HG03159 (cell line): Measurements from ENCODE around the gene NEURL1.
A peak's percentile ranks its signal among the peaks of the same experiment; 100 is the strongest.
"Not testable (repeated sequence)": the region's sequence is repeated elsewhere in the genome, so short reads cannot be mapped to it uniquely, and the experiment has no call there.

Experiments
- ATAC-seq: cut with Tn5 transposase; IDR thresholded peaks from one replicate; pipeline ENCODE4 v1.9.1; 2021; ENCODE audit warnings: mild to moderate bottlenecking, moderate library complexity; ENCODE audit not compliant: unreplicated experiment

NEURL1 gene

DNA sequence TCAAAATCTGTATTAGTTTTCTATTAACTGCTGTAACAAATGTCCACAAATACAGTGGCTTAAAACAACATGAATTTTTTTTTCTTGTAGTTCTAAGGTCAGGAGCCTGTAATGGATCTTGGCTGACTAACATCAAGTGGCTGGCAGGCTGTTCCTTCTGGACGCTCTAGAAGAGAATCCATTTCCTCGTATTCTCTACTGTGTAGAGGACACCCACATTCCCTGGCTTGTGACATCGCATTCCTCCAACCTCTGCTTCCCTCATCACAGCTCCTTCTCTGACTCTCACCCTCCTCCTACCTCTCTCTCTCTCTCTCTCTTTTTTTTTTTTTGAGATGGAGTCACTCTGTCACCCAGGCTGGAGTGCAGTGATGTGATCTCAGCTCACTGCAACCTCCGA, 30.0 kb upstream of the NEURL1 start:
- ATAC-seq = no peak

DNA sequence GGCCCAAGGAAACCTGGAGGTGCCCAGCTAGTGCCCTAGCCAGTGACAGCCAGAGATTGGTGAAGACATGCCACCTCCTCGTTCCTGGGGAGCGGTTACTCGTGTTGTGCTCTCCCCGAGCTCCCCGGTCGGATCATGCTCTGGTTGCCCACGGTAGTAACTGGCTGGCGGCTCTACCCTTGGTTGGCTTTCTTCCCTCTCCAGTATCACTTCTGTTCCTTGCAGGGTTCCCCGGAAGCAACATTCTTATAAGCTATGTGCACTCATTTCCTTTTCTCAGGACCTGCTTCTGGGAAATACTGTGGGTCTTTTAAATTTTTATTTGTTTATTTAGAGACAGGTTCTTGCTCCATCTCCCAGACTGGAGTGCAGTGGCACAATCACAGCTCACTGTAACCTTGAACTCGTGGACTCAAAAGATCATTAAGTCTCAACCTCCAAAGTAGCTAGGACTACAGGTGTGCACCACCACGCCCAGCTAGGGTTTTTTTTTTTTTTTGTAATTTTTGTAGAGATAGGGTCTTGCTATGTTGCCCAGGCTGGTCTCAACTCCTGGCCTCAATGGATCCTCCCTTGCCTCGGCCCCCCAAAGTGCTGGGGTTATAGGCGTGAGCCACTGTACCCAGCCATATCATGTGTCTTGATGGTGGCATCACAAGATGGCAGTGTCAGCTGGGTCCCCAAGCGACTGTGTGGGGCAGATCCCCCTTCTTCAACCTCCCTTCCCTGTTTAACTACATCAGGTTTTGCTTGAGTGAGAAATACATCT, 27.9 kb upstream of the NEURL1 start:
- no peak for ATAC-seq

DNA sequence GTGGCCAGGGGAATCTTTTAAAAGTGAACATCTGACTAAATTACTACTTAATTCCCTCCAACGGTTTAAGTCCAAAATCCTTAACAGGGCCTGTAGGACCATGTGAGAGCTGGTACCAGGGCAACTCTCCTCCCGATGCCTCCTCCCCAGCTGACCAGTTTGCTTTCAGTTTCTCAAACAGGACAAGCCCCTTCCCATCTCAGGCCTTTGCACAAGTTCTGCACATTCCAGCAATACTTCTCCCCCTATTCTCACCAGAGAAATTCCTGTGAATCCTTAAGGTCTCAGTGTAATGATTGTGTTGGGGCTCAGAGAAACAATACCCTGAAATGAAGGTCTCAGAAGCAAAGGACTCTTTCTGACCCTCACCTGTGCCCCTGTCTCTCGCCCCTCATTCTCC, 26.8 kb upstream of the NEURL1 start:
- no peak for ATAC-seq

DNA sequence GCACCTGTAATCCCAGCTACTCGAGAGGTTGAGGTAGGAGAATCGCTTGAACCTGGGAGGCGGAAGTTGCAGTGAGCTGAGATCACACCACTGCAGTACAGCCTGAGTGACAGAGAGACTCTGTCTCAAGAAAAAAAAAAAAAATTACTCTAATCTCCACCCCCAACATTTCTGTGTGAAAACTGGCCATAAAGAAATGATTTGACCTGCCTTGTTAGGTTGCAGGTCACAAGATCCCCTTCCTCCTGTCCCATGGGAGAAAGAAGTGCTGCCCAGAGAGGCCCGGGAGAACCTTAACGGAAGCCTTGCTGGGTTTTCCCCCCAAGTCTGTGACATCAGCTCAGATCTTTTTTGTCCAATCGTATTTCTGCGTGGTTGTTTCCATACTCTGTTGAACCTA, 26.1 kb upstream of the NEURL1 start:
- ATAC-seq = no peak

DNA sequence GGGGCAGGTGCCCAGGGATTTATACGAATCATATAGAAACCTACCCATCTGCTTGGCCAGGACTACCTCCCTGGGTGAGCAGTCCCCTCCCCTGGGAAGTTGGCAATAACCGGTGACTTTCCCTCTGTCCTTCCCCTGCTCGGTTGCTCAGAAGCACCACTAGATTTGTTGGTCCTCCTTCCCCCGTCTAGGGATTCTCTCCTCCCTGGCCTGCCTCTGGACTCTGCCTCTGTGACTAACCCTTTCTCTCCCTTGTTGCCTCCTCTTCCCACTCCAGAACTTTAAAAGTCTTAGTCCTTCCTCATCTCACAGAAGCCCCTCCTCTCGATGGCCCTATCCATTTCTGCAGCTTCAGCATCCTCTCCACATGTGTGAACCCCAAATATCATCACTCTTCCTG, 24.3 kb upstream of the NEURL1 start:
- ATAC-seq = no peak

DNA sequence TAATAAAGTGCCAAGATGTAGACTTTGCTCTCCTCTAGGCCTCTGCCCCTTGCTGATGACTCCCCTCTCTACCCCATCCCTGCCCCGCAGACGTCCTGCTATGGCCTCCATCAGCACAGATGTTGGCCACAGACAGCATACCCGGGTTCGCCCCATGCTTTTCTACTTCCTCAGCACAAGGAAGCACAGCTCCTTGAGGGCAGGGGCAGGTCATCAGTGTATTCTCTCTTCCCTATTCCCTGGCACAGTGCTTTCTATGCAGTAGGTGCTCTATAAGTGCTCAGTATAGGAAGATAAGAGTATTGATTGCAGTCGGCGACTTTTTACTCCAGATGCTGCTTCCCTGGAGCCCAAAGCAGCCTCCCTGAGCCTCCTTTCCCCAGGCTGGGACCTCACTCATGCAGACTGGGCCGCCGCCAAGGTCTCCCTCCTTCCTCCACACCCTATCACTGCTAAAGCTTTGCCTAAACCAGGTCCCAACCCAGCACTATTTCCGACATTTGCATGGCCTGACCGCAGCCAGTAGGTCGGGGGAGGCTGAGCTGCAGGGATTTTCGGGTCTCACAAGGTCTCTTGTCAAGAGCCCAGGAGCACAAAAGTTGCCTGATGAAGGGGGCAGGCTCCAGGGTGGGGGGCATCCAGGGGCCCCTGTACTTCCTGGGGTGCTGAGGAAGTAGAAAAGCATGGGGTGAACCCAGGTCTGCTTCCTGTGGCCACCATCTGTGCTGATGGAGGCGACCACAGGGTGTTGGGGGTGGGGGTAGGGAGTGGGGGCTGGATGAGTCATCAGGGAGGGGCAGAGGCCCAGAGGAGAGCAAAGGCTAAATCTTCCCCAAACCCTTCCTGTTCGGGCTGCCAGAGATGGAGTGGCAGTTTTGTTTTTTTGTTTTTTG, 22.5 kb upstream of the NEURL1 start:
- peak; percentile 69 for ATAC-seq

DNA sequence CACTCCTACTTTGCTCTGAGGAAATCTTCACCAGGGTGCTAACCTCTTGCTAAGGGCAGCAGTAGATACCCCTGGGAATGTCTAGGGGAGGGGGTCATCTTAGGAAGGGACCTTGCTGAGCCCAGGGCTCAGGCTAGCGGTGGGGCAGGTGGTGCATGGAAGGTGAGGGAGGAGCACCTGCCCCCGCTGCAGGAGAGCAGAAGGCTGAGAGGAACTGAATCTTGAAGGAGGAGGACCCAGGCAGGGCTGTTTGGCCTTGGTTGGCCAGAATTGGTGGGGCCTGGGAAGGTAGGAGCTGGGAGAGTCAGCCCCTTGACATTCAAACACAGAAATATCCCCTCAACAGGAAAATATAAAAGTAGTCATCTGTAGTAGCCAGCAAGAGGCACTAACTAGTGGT, 21.5 kb upstream of the NEURL1 start:
- ATAC-seq = no peak

DNA sequence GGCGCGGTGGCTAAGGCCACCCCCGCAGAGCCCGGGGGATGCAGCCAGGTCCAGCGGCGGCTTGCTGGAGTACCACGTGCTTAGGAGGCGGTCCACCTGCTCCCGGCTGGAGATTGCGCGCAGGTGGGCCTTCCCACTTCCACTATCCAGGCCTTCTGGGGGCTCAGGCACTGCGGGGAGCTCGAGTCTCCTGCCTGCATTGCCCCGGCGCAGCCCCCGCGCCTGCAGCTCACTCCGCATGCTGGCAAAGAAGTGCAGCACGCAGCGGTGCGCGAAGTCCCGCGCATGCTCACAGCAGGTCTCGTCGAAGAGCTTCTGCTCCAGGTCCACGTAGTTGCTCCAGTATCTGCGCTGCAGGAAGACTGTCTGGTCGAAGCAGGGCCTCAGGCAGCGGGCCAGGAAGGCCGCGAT, 20.2 kb upstream of the NEURL1 start:
- ATAC-seq = no peak

DNA sequence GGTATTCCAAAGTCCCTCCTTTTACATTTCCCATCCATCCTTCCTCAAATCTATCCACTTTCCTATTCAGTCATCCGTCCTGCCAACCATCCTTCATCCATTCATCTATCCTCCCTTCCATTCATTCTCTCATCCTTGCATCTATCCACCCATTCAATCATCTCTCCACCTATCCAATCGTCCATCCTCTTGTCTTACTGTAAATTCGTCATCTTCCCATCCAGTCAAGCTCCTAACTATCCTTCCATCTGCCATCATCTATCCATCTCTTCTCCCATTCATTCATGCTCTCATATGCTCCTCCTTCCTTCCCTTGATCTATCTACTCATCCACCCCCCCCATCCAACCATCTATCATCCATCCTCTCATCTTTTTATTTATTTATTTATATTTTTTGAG, 19.4 kb upstream of the NEURL1 start:
- ATAC-seq = no peak

DNA sequence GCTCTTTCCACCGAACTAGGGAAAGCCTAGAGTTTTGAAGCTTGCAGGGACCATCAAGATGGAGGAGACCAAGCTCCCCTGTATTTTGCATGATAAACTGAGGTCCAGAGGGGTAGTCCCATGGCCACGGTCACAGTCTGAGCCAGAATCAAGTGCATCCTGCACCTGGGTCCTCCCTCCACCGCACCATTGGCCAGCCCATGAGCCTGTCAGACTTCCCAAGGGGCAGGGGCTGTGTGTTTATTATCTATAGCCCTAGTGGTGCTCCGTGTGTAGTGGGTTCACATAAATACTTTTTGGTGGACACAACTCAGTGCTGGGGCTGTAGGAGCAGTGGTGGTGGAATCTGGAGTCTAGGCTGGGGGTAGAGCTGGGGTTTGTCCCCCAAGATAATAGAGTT, 18.1 kb upstream of the NEURL1 start:
- no peak for ATAC-seq

DNA sequence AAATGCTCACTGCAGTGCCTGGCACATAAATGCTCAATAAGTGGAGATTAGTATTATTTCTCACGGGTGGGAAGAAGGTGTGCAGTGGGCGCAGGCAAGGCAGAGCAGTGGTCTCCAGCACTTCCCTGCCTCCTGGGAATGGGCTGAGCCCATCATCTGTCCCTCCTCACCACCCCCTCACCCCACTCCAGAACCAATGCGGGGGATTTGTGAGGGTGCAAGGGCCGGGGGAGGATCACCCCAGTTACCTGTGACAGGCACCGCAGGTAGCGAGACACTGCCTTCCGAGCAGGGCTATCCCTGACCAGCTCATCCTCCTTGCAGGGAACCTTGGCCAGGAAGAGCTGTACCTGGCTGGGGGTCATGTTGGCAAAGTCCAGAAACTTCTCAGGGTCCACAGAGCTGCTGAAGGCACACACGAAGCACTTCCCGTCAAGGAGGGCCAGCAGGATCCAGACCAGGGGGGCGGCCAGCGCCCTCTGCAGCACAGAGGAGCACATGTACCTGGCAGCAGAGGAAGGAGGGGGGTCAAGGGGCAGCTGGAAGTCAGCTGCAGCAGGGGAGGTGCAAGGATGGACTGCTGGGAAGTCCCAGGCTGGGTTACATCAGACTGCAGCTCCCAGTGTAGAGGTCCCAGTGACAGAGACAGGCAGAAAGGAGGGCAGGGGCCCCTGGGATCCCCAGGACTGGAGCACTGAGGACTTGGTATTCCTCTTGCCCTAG, 17.3 kb upstream of the NEURL1 start:
- ATAC-seq = no peak

DNA sequence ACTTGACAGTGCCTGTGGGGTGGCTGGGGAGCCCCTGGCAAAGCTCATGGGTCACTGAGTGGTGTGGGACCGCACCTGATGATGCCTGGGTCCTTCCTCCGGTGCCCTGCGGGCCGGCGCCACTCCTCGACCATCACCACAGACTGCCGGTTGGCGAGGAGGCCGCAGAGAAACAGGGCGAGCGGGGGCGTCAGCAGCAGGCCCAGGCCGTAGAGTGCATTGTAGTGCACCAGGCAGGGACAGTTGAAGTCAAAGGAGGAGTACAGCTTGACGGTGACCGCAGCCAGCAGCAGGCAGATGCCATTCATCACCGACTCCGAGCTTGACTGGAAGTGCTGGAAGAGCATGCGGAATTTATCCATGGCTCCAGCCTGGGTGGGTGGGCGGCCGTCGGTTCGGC, 14.8 kb upstream of the NEURL1 start:
- no peak for ATAC-seq

DNA sequence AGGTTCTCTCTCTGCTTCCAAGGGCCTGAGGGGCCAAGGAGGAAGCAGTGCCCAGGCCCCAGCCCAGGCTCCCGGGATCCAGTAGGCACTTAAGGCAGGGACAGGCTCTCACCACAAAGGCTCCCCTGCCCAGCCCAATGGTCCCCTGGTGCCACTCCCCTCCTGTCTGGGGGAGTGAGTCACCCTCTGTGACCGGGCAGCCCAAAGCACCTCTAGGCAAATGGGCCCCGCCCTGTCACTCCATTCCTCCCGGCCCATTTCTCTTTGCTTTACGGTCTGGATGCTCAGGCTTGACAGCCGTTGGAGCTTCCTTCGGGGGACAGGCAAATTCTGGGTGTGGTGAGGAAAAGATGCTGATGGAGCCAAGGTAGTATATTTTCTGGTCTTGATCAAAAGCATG, 14.4 kb upstream of the NEURL1 start, which contains the start of gene CALHM3:
TSS of gene CALHM3 (minus strand) at position 106 of the 400 bp plus-strand sequence. CDS start 208 bp downstream, outside the sequence.
- ATAC-seq = no peak

DNA sequence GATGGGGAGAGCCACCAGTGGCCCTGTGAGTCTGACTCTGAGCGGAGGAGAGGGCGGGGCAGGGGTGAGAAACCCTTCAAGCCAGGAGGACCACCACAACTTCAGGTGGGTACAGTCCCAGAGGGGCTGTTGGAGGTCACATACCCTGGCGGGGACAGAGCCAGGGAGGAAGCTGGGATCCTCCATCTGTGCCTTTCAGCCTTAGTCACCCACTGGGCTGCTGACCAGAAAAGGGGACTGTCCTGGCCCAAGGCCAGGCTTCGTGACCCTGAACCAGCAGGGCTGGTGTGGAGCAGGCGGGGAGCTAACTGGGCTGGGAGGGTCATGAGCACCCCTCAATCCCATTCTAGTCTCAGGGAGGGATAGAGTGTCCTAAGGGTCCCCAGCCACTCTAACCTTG, 13.0 kb upstream of the NEURL1 start:
- no peak for ATAC-seq

DNA sequence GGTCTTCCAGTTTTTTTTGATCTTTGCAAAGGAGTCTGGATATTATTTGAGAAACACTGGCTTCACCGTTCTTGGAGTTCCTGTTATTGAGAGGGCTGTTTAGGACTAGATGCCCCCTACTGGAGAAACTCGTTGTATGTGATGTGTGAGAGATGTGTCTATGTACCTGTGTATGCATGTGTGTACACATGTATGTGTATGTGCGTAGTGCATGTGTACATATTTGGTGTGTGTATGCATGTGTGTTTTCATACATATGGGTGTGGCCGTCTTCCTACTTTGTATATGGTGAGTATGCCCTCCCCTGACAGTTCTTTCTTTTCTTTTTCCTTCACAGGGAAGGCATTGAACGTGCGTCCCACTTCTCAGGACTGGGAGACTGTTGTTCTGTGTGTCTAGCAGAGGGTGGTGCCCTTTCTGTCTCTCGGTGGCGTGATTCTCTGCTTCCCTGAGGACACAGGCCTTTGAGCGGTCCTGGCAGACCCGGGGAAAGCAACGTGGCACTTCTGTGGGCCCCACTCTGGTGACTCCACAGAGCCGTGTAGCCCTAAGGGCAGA, 11.5 kb upstream of the NEURL1 start:
- peak; percentile 73 for ATAC-seq

DNA sequence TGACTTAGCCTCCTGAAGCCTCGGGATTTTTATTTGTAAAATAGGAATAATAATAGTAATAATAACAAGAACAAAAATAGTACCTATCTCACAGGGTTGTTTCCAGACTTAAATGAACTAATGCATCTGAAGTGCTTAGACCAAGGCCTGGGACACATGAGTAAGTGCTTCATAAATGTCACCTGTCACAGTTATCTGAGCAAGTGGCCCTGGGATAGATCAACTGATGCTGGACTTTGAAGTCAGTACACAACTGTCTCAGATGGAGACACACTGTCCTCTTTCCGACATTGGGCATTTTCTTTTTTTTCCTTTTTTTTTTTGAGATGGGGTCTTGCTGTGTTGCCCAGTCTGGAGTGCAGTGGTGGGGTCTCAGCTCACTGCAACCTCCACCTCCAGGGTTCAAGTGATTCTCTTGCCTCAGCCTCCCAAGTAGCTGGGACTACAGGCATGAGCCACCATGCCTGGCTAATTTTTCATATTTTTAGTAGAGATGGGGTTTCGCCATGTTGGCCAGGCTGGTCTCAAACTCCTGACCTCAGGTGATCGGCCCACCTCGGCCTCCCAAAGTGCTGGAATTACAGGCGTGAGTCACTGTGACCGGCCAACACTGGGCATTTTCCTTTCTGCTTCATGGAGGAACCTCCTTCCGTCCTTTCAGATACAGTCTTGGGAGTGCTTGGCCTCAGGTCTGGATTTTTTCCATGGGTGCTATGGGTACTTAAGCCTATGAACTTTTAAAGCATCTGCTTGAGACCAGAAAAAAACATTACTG, 6.7 kb upstream of the NEURL1 start:
- not testable (repeated sequence) for ATAC-seq

DNA sequence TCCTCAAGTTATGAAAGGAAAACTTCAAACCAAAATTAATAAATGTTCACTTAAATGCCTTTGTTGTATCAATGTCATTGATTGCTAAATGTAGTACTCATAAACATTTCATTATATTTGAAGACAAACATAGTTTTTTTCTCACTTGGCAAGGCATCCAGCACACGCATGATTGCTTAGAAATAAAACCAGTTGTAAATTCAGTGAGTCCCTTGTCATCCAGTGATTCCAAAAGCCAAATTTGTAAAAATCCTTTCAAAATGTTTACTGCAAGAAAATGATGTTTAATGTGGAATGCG, 6.1 kb upstream of the NEURL1 start:
- ATAC-seq = no peak

DNA sequence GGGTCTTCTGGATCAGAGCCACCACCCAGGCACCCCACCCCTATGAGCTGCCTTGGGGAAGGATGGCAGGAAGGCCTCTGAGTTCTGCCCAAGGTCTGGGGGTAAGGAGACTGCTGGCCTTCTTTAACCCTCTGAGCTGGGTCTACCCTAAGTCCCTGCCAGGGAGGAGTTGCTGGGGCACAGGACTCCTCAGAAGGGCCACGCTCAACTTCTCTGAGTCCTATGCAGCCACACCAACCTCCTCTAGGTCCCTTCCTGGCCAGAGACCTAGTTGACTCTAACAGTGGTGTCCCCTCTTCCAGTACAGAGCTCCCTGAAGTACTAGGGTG, 2.6 kb upstream of the NEURL1 start:
- ATAC-seq = peak; percentile 17

DNA sequence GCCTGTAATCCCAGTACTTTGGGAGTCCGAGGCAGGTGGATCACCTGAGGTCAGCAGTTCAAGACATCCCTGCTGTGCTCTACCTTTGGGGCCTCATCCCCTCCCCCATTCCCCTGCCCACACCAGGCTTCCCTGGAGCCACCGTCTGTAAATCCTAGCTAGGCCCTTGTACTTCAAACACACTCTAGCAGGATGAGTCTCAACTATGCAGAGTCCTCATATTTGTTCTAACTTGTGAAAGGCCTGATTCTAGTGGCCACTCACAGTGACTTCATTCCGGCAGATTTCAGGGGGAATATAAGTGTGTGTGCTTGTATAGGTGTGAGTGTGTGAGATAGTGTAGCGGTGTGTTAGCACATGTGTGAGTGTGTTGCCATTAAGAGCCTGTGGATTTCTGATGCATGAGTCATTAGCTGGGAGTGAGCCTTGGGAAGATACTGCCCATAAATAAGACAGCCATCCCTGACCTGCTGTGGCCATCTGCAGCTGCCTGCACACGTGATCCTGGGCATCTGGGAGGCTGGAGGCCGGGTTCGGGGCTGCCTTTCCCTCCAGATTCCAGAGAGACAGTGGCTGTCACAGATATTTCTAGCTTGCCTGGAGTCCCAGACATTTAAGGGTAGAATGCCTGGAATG, 1.7 kb upstream of the NEURL1 start:
- no peak for ATAC-seq

DNA sequence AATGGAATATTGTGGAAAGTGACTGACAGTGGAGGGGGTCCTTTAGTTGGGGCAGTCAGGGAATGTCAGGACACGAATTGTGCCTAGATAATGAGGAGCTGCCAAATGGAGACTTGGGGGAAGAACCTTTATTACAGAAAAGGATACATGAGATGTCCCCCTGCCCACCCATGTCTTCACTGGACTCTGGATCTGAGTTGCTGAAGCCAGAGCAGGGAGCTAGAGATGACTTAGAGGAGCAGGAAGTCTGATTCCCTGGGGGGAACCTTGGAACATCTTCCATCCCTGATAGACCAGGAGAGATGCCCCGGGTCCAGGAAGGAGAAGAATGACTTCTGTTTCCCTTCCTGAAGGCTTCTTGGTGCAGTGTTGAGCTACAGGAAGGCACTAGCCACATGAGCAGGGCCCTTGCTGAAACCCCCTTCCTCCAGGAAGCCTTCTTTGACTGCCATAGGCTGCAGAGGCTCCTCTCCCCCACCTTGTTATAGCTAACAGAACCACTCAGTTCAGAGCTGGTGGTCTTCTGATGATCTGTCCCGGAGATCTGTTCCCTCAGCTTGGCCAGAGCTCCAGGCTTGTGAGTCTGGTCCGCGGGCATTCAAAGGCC, 747 bp upstream of the NEURL1 start:
- no peak for ATAC-seq
